Panc1 (cell line): ENCODE results near the gene PHF21A. TPM values are rescaled to one million over a fixed set of nuclear protein-coding genes. Genes with fewer than 3 reads are reported as not detected.

Source experiments
- ATAC-seq: fragments of 200-7000 bp; cut with Tn5 transposase; 2 replicates; pipeline ENCODE4 v1.9.1; 2020; ENCODE audit warnings: mild to moderate bottlenecking, moderate library complexity
- BruUV-seq: library from RNA; stranded (reverse); fragments of 400-500 nt; replicated peaks from 2 replicates; lab custom pipeline; 2021; lab: Mats Ljungman, UMichigan
- CTCF ChIA-PET: fragments of 300-600 bp; sonication (Branson Sonifier 250); formaldehyde crosslinking; loops from one replicate; lab custom pipeline; 2022; ENCODE audit warnings: antibody characterized with exemption; lab: Charles Lee
- POLR2A ChIA-PET: fragments of 300-600 bp; sonication (Branson Sonifier 250); formaldehyde crosslinking; loops from one replicate; lab custom pipeline; 2022; ENCODE audit warnings: antibody characterized with exemption; lab: Charles Lee
- DNase-seq: peaks from one replicate; pipeline ENCODE4 v3.0.0-alpha.2; 2010; ENCODE audit warnings: low read depth, low spot score
- H3K27ac ChIP-seq: 2 replicates; pipeline ENCODE4 v1.5.1; 2011; ENCODE audit warnings: mild to moderate bottlenecking, low read length, inconsistent platforms
- H3K27me3 ChIP-seq: fragments of 200-500 bp; sonication (Bioruptor generic); 2 replicates; pipeline ENCODE4 v1.6.0; 2014; ENCODE audit warnings: low read length, inconsistent platforms; ENCODE audit not compliant: control insufficient read depth, insufficient read depth
- H3K36me3 ChIP-seq: fragments of 200-500 bp; sonication (Bioruptor generic); 2 replicates; pipeline ENCODE4 v1.5.1; 2014; ENCODE audit warnings: inconsistent platforms, mild to moderate bottlenecking, low read length, moderate library complexity; ENCODE audit not compliant: control insufficient read depth, insufficient read depth
- H3K4me1 ChIP-seq: 2 replicates; pipeline ENCODE4 v1.5.1; 2011; ENCODE audit warnings: inconsistent platforms, mild to moderate bottlenecking, low read length, moderate library complexity; ENCODE audit not compliant: control insufficient read depth, insufficient read depth
- H3K4me3 ChIP-seq, 2 experiments: 2 replicates each; pipeline ENCODE4 v1.5.1; 2011 to 2012; ENCODE audit warnings: low read depth in 2 of 2, low read length in 2 of 2, mild to moderate bottlenecking in 2 of 2, inconsistent platforms in 1 of 2, moderate library complexity in 1 of 2
- H3K9me3 ChIP-seq: fragments of 200-500 bp; sonication (Bioruptor generic); 2 replicates; pipeline ENCODE4 v1.5.1; 2014; ENCODE audit warnings: low read depth, mild to moderate bottlenecking, inconsistent platforms, low read length, moderate library complexity; ENCODE audit not compliant: control insufficient read depth, insufficient read depth
- POLR2AphosphoS5 ChIP-seq: IDR thresholded peaks from 2 replicates; pipeline ENCODE4 v1.6.1; 2012; ENCODE audit warnings: mild to moderate bottlenecking, low read depth, low read length, moderate library complexity
- SIN3A ChIP-seq: IDR thresholded peaks from 2 replicates; pipeline ENCODE4 v1.6.1; 2012; ENCODE audit warnings: low read depth, mild to moderate bottlenecking, low read length, moderate library complexity, borderline replicate concordance; ENCODE audit not compliant: insufficient read depth
- TCF7L2 ChIP-seq: IDR thresholded peaks from 2 replicates; pipeline ENCODE4 v1.6.1; 2011; ENCODE audit warnings: mild to moderate bottlenecking, low read depth, low read length, inconsistent platforms
- in situ Hi-C: cut with HindIII; loops from 2 replicates; pipeline ENCODE4 v1.10.0; 2016; ENCODE audit warnings: low sequenced_read_pairs, low pct_unique_long_range_greater_than_20kb
- intact Hi-C: fragments of 100-400 bp; cut with micrococcal nuclease; formaldehyde crosslinking; loops from one replicate; pipeline ENCODE4 v1.10.0; 2022; ENCODE audit not compliant: unreplicated experiment
- total RNA-seq: library from RNA; stranded (reverse); gene quantifications from one replicate; pipeline ENCODE4 v1.2.1, GENCODE V29; 2021; ENCODE audit not compliant: unreplicated experiment
- TF ChIP-seq, protein P1 (sequence below): fragments of 450-650 bp; IDR thresholded peaks from 2 replicates; pipeline ENCODE4 v1.5.1; 2017; ENCODE audit warnings: mild to moderate bottlenecking
- TF ChIP-seq, protein P2 (sequence below), 2 experiments: IDR thresholded peaks; 2 replicates each; pipeline ENCODE4 v1.6.1; 2011 to 2012; ENCODE audit warnings: low read depth in 2 of 2, control low read depth in 1 of 2, low read length in 1 of 2, mild to moderate bottlenecking in 1 of 2, moderate library complexity in 1 of 2; ENCODE audit not compliant: insufficient read depth in 1 of 2

Gene PHF21A
- total RNA-seq, 1 experiment from 2014 or later, result 45.7 TPM

DNA sequence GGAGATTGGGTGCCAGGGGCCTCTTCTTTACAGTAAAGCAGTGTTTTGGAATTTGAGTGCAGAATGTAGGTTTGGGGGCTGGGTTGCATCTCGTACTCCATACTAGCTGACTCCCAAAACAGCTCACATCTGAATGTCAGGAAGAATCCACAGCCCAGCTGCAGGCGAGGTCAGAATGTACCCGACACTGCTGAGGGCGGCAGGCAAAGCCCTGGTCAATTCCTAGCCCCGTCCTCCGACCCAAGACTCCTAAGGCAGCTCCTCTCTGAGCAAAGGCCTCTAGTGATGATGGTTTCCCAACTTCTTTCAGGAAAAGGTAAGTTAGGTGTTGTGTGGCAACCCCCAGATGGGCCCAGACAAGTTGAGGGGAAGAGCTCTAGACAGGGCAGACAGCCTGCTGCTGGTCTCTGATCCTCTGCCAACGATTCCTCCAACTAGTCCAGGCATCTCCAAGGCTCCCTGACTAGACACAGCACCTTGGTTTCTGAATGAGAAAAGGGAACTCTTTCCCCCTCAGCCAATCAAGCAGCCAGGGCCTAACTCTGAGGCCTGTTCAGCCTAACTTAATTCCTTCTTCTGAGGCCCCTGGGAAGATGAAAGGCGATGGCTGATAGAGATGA is 190.2 kb downstream of the PHF21A start:
- ChIA-PET POLR2A (no interaction called here), CTCF (no interaction called here)
- in situ Hi-C loops, result no loop called here
- ATAC-seq, result no peak
- BruUV-seq, result no TSS peak
- H3K4me1 ChIP-seq, result no peaks in the 10 kb centered on the region
- DNase-seq, result no peak
- intact Hi-C loops, result no loop called here
- H3K27me3 ChIP-seq, result no peaks in the 10 kb centered on the region
- H3K4me3 ChIP-seq, result no peak overlapping the region
- no peak overlapping the region for H3K27ac ChIP-seq
- no peaks in the 10 kb centered on the region for H3K9me3 ChIP-seq
- H3K36me3 ChIP-seq, result peaks cover 5% of the 10 kb centered on the region
- TF ChIP-seq SIN3A (no peak), TCF7L2 (no peak), POLR2AphosphoS5 (no peak)
- TF ChIP-seq, protein P1, sequence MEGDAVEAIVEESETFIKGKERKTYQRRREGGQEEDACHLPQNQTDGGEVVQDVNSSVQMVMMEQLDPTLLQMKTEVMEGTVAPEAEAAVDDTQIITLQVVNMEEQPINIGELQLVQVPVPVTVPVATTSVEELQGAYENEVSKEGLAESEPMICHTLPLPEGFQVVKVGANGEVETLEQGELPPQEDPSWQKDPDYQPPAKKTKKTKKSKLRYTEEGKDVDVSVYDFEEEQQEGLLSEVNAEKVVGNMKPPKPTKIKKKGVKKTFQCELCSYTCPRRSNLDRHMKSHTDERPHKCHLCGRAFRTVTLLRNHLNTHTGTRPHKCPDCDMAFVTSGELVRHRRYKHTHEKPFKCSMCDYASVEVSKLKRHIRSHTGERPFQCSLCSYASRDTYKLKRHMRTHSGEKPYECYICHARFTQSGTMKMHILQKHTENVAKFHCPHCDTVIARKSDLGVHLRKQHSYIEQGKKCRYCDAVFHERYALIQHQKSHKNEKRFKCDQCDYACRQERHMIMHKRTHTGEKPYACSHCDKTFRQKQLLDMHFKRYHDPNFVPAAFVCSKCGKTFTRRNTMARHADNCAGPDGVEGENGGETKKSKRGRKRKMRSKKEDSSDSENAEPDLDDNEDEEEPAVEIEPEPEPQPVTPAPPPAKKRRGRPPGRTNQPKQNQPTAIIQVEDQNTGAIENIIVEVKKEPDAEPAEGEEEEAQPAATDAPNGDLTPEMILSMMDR, result no peak
- TF ChIP-seq, protein P2, sequence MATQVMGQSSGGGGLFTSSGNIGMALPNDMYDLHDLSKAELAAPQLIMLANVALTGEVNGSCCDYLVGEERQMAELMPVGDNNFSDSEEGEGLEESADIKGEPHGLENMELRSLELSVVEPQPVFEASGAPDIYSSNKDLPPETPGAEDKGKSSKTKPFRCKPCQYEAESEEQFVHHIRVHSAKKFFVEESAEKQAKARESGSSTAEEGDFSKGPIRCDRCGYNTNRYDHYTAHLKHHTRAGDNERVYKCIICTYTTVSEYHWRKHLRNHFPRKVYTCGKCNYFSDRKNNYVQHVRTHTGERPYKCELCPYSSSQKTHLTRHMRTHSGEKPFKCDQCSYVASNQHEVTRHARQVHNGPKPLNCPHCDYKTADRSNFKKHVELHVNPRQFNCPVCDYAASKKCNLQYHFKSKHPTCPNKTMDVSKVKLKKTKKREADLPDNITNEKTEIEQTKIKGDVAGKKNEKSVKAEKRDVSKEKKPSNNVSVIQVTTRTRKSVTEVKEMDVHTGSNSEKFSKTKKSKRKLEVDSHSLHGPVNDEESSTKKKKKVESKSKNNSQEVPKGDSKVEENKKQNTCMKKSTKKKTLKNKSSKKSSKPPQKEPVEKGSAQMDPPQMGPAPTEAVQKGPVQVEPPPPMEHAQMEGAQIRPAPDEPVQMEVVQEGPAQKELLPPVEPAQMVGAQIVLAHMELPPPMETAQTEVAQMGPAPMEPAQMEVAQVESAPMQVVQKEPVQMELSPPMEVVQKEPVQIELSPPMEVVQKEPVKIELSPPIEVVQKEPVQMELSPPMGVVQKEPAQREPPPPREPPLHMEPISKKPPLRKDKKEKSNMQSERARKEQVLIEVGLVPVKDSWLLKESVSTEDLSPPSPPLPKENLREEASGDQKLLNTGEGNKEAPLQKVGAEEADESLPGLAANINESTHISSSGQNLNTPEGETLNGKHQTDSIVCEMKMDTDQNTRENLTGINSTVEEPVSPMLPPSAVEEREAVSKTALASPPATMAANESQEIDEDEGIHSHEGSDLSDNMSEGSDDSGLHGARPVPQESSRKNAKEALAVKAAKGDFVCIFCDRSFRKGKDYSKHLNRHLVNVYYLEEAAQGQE (IDR thresholded peaks at IDR 0.05; ENCODE audit: insufficient read depth in 1 of 2, low read depth in 2 of 2, low read length in 1 of 2), result no peak

DNA sequence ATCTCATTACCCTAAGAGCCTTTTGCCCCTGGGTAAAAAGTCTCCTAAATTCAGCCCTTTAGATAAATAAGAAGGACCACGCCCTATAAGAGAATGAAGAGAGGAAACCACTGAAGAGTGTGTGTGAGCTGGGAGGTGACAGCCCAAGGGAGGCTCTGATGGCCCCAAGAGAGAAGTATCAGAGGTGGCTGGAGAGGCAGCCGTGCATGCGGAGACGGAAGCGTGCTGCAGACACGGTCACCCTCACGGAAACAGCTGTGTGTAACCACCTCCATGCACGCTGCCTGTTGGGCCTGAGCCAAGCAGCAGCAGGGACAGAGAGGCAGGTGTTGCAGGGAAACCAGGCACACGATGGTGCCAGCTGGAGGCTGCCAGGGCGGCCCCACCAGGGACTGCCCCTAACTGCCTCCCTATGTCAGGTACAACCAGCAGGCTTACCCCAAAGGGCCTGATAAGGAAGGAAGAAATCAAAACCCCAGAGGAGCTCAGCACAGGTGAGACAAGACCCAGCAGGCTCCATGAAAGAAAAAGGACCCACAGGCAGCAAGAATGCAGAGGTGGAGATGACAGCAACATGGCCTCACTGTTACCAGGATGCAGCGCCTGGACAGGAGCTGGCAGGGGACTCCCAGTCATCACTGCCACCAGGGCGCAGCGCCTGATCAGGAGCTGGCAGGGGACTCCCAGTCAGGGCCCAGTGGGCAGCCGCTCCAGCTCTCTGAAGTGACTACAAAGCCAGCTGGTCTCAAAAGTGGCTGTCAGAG is 191.0 kb downstream of the PHF21A start:
- no peak for TF ChIP-seq TCF7L2
- TF ChIP-seq, protein P2 (IDR thresholded peaks at IDR 0.05; ENCODE audit: insufficient read depth in 1 of 2, low read depth in 2 of 2, low read length in 1 of 2), result no peak
- TF ChIP-seq SIN3A, result no peak
- TF ChIP-seq, protein P1, result no peak
- no peak for TF ChIP-seq POLR2AphosphoS5
- Histone ChIP-seq H3K9me3 (no peaks in the 10 kb centered on the region), H3K27ac (no peak overlapping the region), H3K4me3 (no peak overlapping the region), H3K36me3 (peaks cover 4% of the 10 kb centered on the region; the same call in 1 of the 2 replicates), H3K4me1 (no peaks in the 10 kb centered on the region), H3K27me3 (no peaks in the 10 kb centered on the region)
- ChIA-PET CTCF (interaction anchor here (0.6 to 0.7 kb wide), 2 partner anchors 83 to 380 kb away, joined by 3 to 6 read pairs; partner anchors contain the start of gene CRY2), POLR2A (no interaction called here)
- ATAC-seq, result no peak
- intact Hi-C loops, result no loop called here
- in situ Hi-C loops, result no loop called here
- no peak for DNase-seq
- no TSS peak for BruUV-seq
